ENCODE results near the gene WDR82.

WDR82 gene

GRCh38 chr3:52233968-52234367 is 44.5 kb downstream of the WDR82 start:
- Mint-ChIP-seq H3K27ac (ENCODE audit: low read depth) (no peak overlapping the region), H3K4me3 (peak overlapping the region; percentile 13), H3K4me1 (peaks cover 54% of the 10 kb centered on the region), H3K27me3 (no peaks in the 10 kb centered on the region), H3K9me3 (no peaks in the 10 kb centered on the region), H3K36me3 (ENCODE audit: insufficient read depth) (peaks cover 40% of the 10 kb centered on the region)
- DNase-seq (ENCODE audit: low spot score in 2 of 2) = no peak
- ATAC-seq (replicated peaks; ENCODE audit: extremely low read depth, poor library complexity, severe bottlenecking) = no peak

DNA sequence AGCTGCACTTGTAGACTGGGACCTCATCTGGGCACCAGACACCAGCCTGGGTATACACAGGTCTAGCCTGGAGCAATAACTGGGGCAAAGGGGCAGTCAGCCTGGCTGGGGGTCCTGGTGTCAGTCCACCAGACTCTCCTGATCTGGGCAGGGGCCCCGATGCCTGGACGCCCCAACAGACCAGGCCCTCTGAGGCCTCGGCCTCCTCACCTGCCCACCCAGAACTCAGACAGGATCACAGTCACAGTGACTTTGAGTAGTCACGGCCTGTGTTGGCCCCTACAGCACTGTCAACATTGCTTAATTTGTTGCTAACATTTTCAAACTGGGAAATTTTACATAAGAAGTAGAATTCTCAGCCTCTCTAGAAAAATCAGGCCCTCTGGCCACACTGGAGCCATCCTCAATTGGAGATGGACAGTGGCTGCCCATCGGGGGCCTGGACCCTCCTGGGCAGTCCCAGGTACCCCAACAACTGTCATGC is 45.3 kb downstream of the WDR82 start:
- H3K9me3 Mint-ChIP-seq = no peaks in the 10 kb centered on the region
- DNase-seq (ENCODE audit: low spot score in 2 of 2) (no peak), ATAC-seq (replicated peaks; ENCODE audit: extremely low read depth, poor library complexity, severe bottlenecking) (no peak)
- no peaks in the 10 kb centered on the region for H3K27me3 Mint-ChIP-seq
- H3K4me1 Mint-ChIP-seq = peaks cover 49% of the 10 kb centered on the region
- peaks cover 36% of the 10 kb centered on the region for H3K36me3 Mint-ChIP-seq (ENCODE audit: insufficient read depth)
- peak overlapping the region; percentile 13 for H3K4me3 Mint-ChIP-seq
- peak overlapping the region; percentile 64 for H3K27ac Mint-ChIP-seq (ENCODE audit: low read depth)

GRCh38 chr3:52232279-52233107 is 46.0 kb downstream of the WDR82 start:
- DNase-seq (ENCODE audit: low spot score in 2 of 2) (no peak), ATAC-seq (replicated peaks; ENCODE audit: extremely low read depth, poor library complexity, severe bottlenecking) (no peak)
- H3K36me3 Mint-ChIP-seq (ENCODE audit: insufficient read depth) = peaks cover 36% of the 10 kb centered on the region
- H3K4me1 Mint-ChIP-seq = peaks cover 46% of the 10 kb centered on the region
- no peaks in the 10 kb centered on the region for H3K27me3 Mint-ChIP-seq
- no peaks in the 10 kb centered on the region for H3K9me3 Mint-ChIP-seq
- peak overlapping the region; percentile 64 for H3K27ac Mint-ChIP-seq (ENCODE audit: low read depth)
- peak overlapping the region; percentile 13 for H3K4me3 Mint-ChIP-seq

- peaks cover 37% of the 10 kb centered on the region for H3K36me3 Mint-ChIP-seq (ENCODE audit: insufficient read depth)
- no peaks in the 10 kb centered on the region for H3K27me3 Mint-ChIP-seq
- H3K27ac Mint-ChIP-seq (ENCODE audit: low read depth) = peak overlapping the region; percentile 64
- ATAC-seq (replicated peaks; ENCODE audit: extremely low read depth, poor library complexity, severe bottlenecking) = peak; percentile 82
- H3K9me3 Mint-ChIP-seq = no peaks in the 10 kb centered on the region
- peaks cover 43% of the 10 kb centered on the region for H3K4me1 Mint-ChIP-seq
- peak overlapping the region; percentile 38 for H3K4me3 Mint-ChIP-seq
- peak; percentile 79 to 91 for DNase-seq (ENCODE audit: low spot score in 2 of 2)
Observed at GRCh38 chr3:52231502-52232278, 46.8 kb downstream of the WDR82 start.

- Mint-ChIP-seq H3K9me3 (no peaks in the 10 kb centered on the region), H3K36me3 (ENCODE audit: insufficient read depth) (peaks cover 37% of the 10 kb centered on the region), H3K4me3 (no peak overlapping the region), H3K27me3 (no peaks in the 10 kb centered on the region), H3K27ac (ENCODE audit: low read depth) (peak overlapping the region; percentile 64), H3K4me1 (peaks cover 43% of the 10 kb centered on the region)
- ATAC-seq (replicated peaks; ENCODE audit: extremely low read depth, poor library complexity, severe bottlenecking) (no peak), DNase-seq (ENCODE audit: low spot score in 2 of 2) (no peak)
Observed at GRCh38 chr3:52230889-52231499, 47.5 kb downstream of the WDR82 start.

- peaks cover 43% of the 10 kb centered on the region for H3K4me1 Mint-ChIP-seq
- ATAC-seq (replicated peaks; ENCODE audit: extremely low read depth, poor library complexity, severe bottlenecking) = no peak
- H3K4me3 Mint-ChIP-seq = peak overlapping the region; percentile 30
- peak overlapping the region; percentile 64 for H3K27ac Mint-ChIP-seq (ENCODE audit: low read depth)
- no peak for DNase-seq (ENCODE audit: low spot score in 2 of 2)
- no peaks in the 10 kb centered on the region for H3K9me3 Mint-ChIP-seq
- H3K27me3 Mint-ChIP-seq = no peaks in the 10 kb centered on the region
- H3K36me3 Mint-ChIP-seq (ENCODE audit: insufficient read depth) = peaks cover 39% of the 10 kb centered on the region
Observed at GRCh38 chr3:52230461-52230860, 48.0 kb downstream of the WDR82 start.

- H3K4me1 Mint-ChIP-seq = peaks cover 35% of the 10 kb centered on the region
- H3K36me3 Mint-ChIP-seq (ENCODE audit: insufficient read depth) = peaks cover 39% of the 10 kb centered on the region
- H3K27ac Mint-ChIP-seq (ENCODE audit: low read depth) = no peak overlapping the region
Observed at GRCh38 chr3:52229656-52230055, 48.8 kb downstream of the WDR82 start.

GRCh38 chr3:52228751-52229291 is 49.6 kb downstream of the WDR82 start:
- Mint-ChIP-seq H3K9me3 (no peaks in the 10 kb centered on the region), H3K4me3 (no peak overlapping the region), H3K27ac (ENCODE audit: low read depth) (no peak overlapping the region), H3K4me1 (peaks cover 31% of the 10 kb centered on the region), H3K27me3 (no peaks in the 10 kb centered on the region), H3K36me3 (ENCODE audit: insufficient read depth) (peaks cover 34% of the 10 kb centered on the region)
- ATAC-seq (replicated peaks; ENCODE audit: extremely low read depth, poor library complexity, severe bottlenecking) (no peak), DNase-seq (ENCODE audit: low spot score in 2 of 2) (no peak)

More at GRCh38 chr3:52229656-52230055, 48.8 kb downstream of the WDR82 start:
- Mint-ChIP-seq H3K27me3 (no peaks in the 10 kb centered on the region), H3K4me3 (no peak overlapping the region), H3K9me3 (no peaks in the 10 kb centered on the region)
- ATAC-seq (replicated peaks; ENCODE audit: extremely low read depth, poor library complexity, severe bottlenecking) (no peak), DNase-seq (ENCODE audit: low spot score in 2 of 2) (no peak)

- Mint-ChIP-seq H3K4me3 (no peak overlapping the region), H3K36me3 (ENCODE audit: insufficient read depth) (peaks cover 30% of the 10 kb centered on the region), H3K27me3 (no peaks in the 10 kb centered on the region), H3K27ac (ENCODE audit: low read depth) (no peak overlapping the region), H3K9me3 (no peaks in the 10 kb centered on the region), H3K4me1 (peaks cover 37% of the 10 kb centered on the region)
- ATAC-seq (replicated peaks; ENCODE audit: extremely low read depth, poor library complexity, severe bottlenecking) = no peak
- no peak for DNase-seq (ENCODE audit: low spot score in 2 of 2)
Observed at GRCh38 chr3:52228266-52228665, 50.2 kb downstream of the WDR82 start.

- ATAC-seq (replicated peaks; ENCODE audit: extremely low read depth, poor library complexity, severe bottlenecking) = no peak
- Mint-ChIP-seq H3K27me3 (no peaks in the 10 kb centered on the region), H3K4me1 (peaks cover 38% of the 10 kb centered on the region), H3K4me3 (no peak overlapping the region), H3K36me3 (ENCODE audit: insufficient read depth) (peaks cover 30% of the 10 kb centered on the region), H3K27ac (ENCODE audit: low read depth) (no peak overlapping the region), H3K9me3 (no peaks in the 10 kb centered on the region)
- DNase-seq (ENCODE audit: low spot score in 2 of 2) = no peak
Observed at GRCh38 chr3:52227766-52228165, 50.7 kb downstream of the WDR82 start.

DNA sequence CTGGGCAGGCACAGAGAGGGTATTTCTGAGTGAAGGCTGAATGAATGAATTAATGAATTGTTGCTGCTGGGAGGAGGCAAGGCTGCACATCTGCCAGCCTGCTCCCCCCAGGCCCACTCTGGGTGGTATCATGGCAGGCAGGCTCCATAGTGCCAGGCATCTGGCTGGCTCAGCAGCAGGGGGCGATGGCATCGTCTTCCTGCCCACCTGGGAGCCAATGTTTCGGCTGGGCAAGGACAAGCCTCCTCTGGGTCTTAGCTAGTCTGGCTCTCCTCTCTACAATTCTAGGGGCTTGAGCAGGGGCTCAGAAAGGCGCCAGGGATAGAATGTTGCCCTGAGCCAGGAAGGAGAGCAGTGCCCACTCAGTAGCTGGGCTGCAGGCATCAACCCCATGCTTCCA is 51.3 kb downstream of the WDR82 start:
- ATAC-seq (replicated peaks; ENCODE audit: extremely low read depth, poor library complexity, severe bottlenecking) = no peak
- peaks cover 38% of the 10 kb centered on the region for H3K4me1 Mint-ChIP-seq

GRCh38 chr3:52226229-52226817 is 52.1 kb downstream of the WDR82 start:
- no peaks in the 10 kb centered on the region for H3K27me3 Mint-ChIP-seq
- no peaks in the 10 kb centered on the region for H3K9me3 Mint-ChIP-seq
- DNase-seq (ENCODE audit: low spot score in 2 of 2) (no peak), ATAC-seq (replicated peaks; ENCODE audit: extremely low read depth, poor library complexity, severe bottlenecking) (no peak)
- peak overlapping the region; percentile 79 for H3K27ac Mint-ChIP-seq (ENCODE audit: low read depth)
- H3K4me3 Mint-ChIP-seq = peak overlapping the region; percentile 29
- peaks cover 36% of the 10 kb centered on the region for H3K4me1 Mint-ChIP-seq
- peaks cover 28% of the 10 kb centered on the region for H3K36me3 Mint-ChIP-seq (ENCODE audit: insufficient read depth)

More for the DNA sequence above, 51.3 kb downstream of the WDR82 start:
- Mint-ChIP-seq H3K36me3 (ENCODE audit: insufficient read depth) (peaks cover 30% of the 10 kb centered on the region), H3K27me3 (no peaks in the 10 kb centered on the region), H3K9me3 (no peaks in the 10 kb centered on the region), H3K27ac (ENCODE audit: low read depth) (peak overlapping the region; percentile 79), H3K4me3 (no peak overlapping the region)
- no peak for DNase-seq (ENCODE audit: low spot score in 2 of 2)

All from central memory CD8-positive, alpha-beta T cell (primary cell).